HS-5 (cell line): ENCODE data around the gene ANKRD11.
"Not testable (repeated sequence)": the region's sequence is repeated elsewhere in the genome, so short reads cannot be mapped to it uniquely, and the experiment has no call there.

ENCODE experiments used
- DNase-seq: peaks from one replicate; pipeline ENCODE4 v3.0.0-alpha.2; 2012; ENCODE audit warnings: low read depth

The ANKRD11 gene

DNA sequence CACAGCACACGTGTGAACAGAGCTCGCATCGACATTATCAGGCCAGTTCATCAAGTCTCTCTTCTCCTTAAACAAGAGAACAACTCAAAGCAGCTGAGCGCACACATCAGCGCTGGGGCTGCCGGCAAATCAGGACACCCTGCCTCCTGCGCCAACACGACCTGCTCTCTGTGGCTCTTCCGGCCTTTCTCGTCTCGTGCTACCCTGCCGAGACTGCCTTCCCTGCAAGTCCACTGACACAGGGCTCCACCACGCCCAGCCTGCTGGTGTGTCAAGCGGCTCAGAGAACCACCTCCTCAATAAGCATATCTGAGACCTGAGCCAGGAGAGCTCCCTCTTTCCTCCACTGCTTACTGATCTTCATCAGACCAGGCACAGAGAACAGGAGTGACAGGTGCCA lies 176.0 kb downstream of the ANKRD11 start:
- DNase-seq: no peak

- DNase-seq: no peak
Measured at GRCh38 chr16:89313583-89313982, 176.8 kb downstream of the ANKRD11 start.

GRCh38 chr16:89312598-89313299 lies 177.6 kb downstream of the ANKRD11 start:
- DNase-seq: no peak

- no peak for DNase-seq
Measured at GRCh38 chr16:89312194-89312593, 178.2 kb downstream of the ANKRD11 start.

DNA sequence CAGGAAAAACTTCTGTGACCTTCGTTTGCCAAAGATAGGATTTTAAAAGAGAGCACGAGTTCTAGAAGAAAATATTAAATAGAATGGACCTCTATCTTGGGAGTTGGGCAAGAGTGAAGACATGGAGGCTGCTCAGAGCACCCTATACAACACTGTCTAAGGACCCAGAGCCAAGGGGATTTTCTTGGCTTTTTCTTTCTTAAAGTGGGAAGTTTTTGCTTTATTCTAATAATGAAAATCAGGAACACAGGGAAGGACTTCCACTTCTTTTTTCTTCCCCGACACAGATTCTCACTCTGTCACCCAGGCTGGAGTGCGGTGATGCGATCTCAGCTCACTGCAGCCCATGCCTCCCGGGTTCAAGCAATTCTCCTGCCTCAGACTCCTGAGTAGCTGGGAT lies 178.7 kb downstream of the ANKRD11 start:
- no peak for DNase-seq

GRCh38 chr16:89309438-89310122 lies 180.8 kb downstream of the ANKRD11 start:
- DNase-seq: no peak

GRCh38 chr16:89308391-89309333 lies 181.7 kb downstream of the ANKRD11 start:
- no peak for DNase-seq

DNA sequence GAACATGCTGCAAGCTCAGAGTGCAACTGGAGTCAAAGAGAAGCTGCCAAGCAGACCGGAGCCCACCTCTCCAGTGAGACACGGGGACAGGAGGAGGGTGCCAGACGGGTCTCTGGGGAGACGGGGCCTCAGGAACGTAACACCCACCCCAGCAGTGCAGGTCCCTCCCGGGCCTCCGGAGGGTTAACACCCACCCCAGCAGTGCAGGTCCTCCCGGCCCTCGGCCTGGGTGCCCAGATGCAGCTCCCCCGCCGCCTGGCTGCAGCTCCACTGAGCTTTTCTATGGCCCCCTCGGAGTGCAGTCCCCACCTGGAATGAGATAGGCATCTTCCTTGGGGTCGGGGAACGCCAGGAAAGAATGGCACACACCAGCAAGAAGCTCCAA lies 182.9 kb downstream of the ANKRD11 start:
- no peak for DNase-seq

DNA sequence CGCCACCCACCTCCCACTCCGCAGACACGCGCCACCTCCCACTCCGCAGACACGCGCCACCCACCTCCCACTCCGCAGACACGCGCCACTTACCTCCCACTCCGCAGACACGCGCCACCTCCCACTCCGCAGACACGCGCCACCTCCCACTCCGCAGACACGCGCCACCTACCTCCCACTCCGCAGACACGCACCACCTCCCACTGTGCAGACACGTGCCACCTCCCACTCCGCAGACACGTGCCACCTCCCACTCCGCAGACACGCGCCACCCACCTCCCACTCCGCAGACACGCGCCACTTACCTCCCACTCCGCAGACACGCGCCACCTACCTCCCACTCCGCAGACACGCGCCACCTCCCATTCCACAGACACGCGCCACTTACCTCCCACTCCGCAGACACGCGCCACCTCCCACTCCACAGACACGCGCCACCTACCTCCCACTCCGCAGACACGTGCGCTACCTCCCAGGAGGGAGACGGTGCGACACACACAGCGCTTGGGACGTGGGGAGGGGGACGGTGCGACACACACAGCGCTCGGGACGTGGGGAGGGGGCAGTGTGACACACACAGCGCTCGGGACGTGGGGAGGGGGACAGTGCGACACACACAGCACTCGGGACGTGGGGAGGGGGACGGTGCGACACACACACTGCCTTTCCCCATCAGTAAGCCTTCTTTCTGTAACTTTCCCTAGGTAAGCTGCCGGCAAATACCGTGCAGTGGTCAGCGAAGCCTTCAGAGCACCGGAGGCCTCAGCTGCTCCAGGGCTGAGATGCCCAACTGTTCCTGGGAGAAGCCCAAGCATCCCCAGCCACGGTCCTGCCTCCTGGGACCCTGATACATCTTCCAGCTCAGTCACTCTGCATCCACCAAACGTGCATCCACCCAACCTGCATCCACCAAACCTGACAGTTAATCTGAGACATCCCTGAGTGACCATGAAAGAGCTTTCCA lies 183.6 kb downstream of the ANKRD11 start:
- not testable (repeated sequence) for DNase-seq

DNA sequence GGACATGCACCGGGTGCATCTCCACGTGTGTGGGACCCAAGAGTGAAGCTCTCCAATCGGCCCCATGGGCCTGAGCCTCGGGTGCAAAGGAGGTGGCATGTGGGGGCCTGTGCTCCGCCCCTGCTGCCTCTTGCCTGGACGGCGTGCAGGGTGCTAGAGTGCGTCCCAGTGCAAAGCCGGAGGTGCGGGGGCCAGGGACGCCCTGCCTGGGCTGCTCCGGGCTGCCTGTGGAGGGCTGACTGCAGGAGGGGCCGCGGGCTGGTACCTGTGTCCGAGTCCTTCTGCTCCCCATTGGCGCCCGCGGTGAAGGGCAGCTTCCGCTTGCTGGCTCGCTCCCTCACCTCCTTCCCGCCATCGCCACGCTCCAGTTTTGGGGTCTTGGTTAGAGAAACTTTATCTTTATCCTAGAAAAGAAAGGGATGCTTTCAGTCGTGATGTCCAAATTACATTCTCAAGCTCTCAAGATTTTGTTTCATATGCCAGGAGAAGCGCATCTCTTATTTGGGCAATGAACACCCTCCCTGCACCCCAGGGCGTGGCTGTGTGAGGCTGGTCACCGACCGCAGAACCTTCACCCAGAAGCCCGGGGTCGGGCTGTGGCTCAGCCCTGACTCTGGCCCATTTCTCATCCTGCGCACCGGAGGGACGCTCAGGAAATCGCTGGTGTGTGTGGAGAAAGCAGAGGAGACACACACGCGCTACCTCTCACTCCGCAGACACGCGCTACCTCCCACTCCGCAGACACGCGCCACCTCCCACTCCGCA lies 185.2 kb downstream of the ANKRD11 start:
- no peak for DNase-seq

- DNase-seq: no peak
Measured at GRCh38 chr16:89304181-89304851, 186.0 kb downstream of the ANKRD11 start.

GRCh38 chr16:89303617-89304016 lies 186.7 kb downstream of the ANKRD11 start:
- DNase-seq: no peak

- DNase-seq: no peak
Measured at GRCh38 chr16:89300976-89301360, 189.4 kb downstream of the ANKRD11 start.

DNA sequence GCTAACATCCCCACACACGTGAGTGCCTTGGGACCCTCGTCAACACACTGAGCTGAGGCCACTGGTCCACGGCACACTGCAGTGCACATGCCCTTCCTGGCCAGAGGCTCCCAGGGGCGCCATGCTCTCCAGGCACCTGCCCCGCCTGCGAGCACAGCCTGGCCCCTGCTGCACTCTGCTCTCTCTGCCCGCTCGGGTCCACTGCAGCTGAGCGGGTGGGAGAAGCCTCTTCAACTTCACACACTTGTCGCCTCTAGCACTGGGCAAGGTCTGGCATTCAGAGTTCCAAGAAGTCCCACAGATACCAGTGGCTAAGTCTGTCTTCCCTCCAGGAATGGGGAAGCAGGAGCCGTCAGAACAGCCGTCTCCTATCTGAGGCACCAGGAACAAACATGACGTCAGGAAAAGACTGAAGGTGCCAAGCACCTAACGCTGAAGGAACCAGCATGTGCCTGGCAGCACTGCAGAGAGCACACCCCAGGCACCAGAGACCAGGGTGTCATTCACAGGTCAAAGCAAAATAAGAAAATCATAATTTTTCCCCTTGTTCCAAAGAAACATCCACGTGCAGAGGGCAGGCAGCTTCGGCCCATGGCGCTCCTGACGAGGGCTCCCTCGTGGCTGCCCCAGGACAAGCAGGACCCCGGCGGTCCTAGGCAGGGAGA lies 189.9 kb downstream of the ANKRD11 start:
- no peak for DNase-seq

GRCh38 chr16:89299357-89300111 lies 190.8 kb downstream of the ANKRD11 start:
- not testable (repeated sequence) for DNase-seq

DNA sequence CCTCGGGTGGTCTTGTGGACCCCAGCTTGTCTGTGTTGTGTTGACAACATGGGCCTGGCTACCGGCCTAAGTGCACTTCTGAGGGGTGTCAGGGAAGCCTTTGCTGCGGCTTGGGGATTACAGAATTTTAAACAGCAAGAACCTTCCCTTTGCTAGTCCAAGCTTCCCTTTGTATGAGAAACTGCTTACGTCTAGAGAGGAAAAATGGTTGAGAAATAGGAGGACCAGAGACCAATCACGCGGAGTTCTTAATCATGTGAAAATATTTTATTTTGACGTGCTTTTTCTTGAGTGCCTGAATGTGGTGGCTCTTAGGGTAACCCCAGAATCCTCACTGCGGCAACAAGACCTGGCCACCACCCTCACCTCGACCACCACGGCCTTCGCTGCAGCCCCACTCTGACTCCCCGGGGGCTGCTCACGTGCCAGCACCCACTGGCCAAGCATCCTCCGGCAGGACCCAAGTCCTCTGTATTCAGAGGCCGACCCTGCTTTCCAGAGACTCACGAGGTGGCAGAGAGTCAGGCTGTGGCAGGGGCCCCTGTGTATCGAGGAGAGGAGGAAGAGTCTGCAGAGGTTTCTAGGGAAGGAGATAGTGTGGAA lies 191.6 kb downstream of the ANKRD11 start:
- DNase-seq: no peak

DNA sequence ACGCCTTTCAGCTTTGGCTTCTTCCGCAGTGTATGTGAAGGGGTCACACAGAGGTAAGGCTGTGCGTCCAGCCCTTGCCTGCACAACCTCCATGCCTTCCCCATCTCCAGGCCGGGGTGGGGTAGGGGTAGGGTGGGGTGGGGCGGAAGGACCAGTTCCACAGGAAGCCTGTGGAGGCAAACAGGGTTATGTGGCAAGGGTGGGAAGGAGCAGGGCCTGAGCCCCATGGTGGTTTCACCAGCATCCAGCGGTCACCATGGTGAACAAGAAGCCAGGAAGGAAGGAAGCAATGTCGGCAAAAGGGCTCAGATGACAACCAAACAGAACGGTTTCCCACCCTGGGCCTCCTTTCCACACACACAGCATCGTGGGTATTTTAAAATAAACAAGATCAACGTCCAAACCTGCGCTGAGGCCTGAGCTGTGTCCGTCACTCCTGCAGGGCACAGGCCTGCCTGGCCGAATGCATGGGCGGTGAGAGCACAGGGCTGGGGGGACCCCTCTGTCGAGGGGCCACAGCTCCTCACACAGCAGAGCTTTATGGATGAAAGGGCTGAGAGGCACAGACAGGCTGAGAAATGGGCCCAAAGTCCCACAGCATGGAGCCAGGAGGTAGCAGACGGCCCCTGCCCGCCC lies 192.3 kb downstream of the ANKRD11 start:
- DNase-seq: no peak
